CD4-positive, alpha-beta T cell (primary cell): Measurements from ENCODE around the gene GZMB. TPM values are rescaled to one million over a fixed set of nuclear protein-coding genes. Genes with fewer than 3 reads are reported as not detected.

ENCODE experiments used
- ATAC-seq: fragments of 200-7000 bp; cut with Tn5 transposase; one replicate; pipeline ENCODE4 v1.10.0; 2022; ENCODE audit warnings: mild to moderate bottlenecking; ENCODE audit not compliant: poor library complexity
- CTCF ChIA-PET: fragments of 350-600 bp; sonication (Branson Sonifier 250); formaldehyde crosslinking; loops from one replicate; lab custom pipeline; 2021; ENCODE audit warnings: antibody characterized with exemption, inconsistent platforms; lab: Charles Lee
- POLR2A ChIA-PET: fragments of 350-600 bp; sonication (Branson Sonifier 250); formaldehyde crosslinking; loops from one replicate; lab custom pipeline; 2021; ENCODE audit warnings: antibody characterized with exemption, inconsistent platforms; lab: Charles Lee
- DNase-seq, 14 experiments: peaks; one replicate each; pipeline ENCODE4 v3.0.0-alpha.2; 2013 to 2020; ENCODE audit warnings: mixed read lengths in 2 of 14
- H3K27ac ChIP-seq, 2 donors: one replicate each; pipeline versions ENCODE4 v1.5.1 to v1.7.0; 2013; ENCODE audit warnings: low read length in 2 of 2, low read depth in 1 of 2, mild to moderate bottlenecking in 1 of 2
- H3K27me3 ChIP-seq, 2 experiments: 1 replicate in 1 of 2; 2 replicates in 1 of 2; pipeline versions ENCODE4 v1.6.1 to v1.7.0; 2013; ENCODE audit warnings: low read length in 2 of 2, control low read depth in 1 of 2, mild to moderate bottlenecking in 1 of 2, moderate library complexity in 1 of 2; ENCODE audit not compliant: insufficient read depth in 2 of 2, control insufficient read depth in 1 of 2
- H3K36me3 ChIP-seq: one replicate; pipeline ENCODE4 v1.6.1; 2013; ENCODE audit warnings: low read length, control low read depth; ENCODE audit not compliant: insufficient read depth
- H3K4me1 ChIP-seq: one replicate; pipeline ENCODE4 v1.6.1; 2013; ENCODE audit warnings: low read length, control low read depth; ENCODE audit not compliant: insufficient read depth
- H3K4me3 ChIP-seq: one replicate; pipeline ENCODE4 v1.5.1; 2013; ENCODE audit warnings: mild to moderate bottlenecking, low read length, moderate library complexity
- H3K9me3 ChIP-seq, 2 experiments: 1 replicate in 1 of 2; 2 replicates in 1 of 2; pipeline versions ENCODE4 v1.6.1 to v1.7.0; 2013; ENCODE audit warnings: low read length in 2 of 2, mild to moderate bottlenecking in 2 of 2, control low read depth in 1 of 2, moderate library complexity in 1 of 2; ENCODE audit not compliant: control insufficient read depth in 1 of 2, insufficient read depth in 1 of 2
- H3K27ac Mint-ChIP-seq: one replicate; pipeline ENCODE4 v1.8.0; 2020; ENCODE audit warnings: mixed read lengths
- H3K27me3 Mint-ChIP-seq: one replicate; pipeline ENCODE4 v1.8.0; 2021; ENCODE audit warnings: mixed read lengths
- H3K36me3 Mint-ChIP-seq: one replicate; pipeline ENCODE4 v1.8.0; 2021; ENCODE audit warnings: low read depth, mixed read lengths
- H3K4me1 Mint-ChIP-seq: one replicate; pipeline ENCODE4 v1.8.0; 2021; ENCODE audit warnings: low read depth, mixed read lengths
- H3K4me3 Mint-ChIP-seq: one replicate; pipeline ENCODE4 v1.8.0; 2020; ENCODE audit warnings: mild to moderate bottlenecking, mixed read lengths
- H3K9me3 Mint-ChIP-seq: one replicate; pipeline ENCODE4 v1.8.0; 2020; ENCODE audit warnings: mixed read lengths
- intact Hi-C, 2 experiments: fragments of 100-400 bp; cut with DNase I in 1 of 2; cut with micrococcal nuclease in 1 of 2; formaldehyde crosslinking; loops; one replicate each; pipeline versions ENCODE4 v1.15.1 to v1.9.0; 2023 to 2025; cut with DNase I, micrococcal nuclease
- total RNA-seq, 174 experiments: library from RNA in 2 of 174; stranded (reverse) in 2 of 174; gene quantifications; one replicate each; pipeline ENCODE4 v1.2.3 and lab custom pipeline; 2021 to 2026
- TF ChIP-seq, protein P1 (sequence below): fragments of 200-600 bp; IDR thresholded peaks from one replicate; pipeline ENCODE4 v1.8.0; 2022; ENCODE audit warnings: antibody characterized with exemption, mild to moderate bottlenecking

The GZMB gene
- total RNA-seq, 2 experiments from 2014 or later = 2.4 to 2.9 TPM

DNA sequence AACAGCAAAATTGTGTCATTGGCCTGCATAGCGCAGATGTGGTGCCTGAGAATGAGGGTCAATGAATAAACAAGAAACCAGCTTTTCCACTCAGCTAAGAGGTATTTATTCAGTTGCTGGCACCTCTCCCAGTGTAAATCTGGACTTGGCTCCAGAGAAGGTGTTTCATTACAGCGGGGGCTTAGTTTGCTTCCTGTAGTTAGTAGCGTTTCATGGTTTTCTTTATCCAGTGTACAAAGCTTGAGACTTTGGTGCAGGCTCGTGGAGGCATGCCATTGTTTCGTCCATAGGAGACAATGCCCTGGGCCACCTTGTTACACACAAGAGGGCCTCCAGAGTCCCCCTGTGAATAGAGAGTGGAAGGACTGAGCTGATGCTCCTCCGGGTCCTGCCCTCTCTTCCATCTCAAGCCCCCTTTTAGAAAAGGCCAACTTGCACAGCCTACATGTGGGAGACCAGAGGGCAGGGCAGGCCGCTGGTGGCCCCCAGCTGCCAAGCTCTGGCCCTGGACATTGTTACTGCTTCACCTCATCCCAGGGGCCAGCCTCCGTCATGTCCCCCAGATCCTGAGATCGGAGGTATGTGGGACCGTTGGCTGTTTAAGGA is 3.0 kb downstream of the GZMB start:
- H3K4me3 Mint-ChIP-seq = no peak overlapping the region

DNA sequence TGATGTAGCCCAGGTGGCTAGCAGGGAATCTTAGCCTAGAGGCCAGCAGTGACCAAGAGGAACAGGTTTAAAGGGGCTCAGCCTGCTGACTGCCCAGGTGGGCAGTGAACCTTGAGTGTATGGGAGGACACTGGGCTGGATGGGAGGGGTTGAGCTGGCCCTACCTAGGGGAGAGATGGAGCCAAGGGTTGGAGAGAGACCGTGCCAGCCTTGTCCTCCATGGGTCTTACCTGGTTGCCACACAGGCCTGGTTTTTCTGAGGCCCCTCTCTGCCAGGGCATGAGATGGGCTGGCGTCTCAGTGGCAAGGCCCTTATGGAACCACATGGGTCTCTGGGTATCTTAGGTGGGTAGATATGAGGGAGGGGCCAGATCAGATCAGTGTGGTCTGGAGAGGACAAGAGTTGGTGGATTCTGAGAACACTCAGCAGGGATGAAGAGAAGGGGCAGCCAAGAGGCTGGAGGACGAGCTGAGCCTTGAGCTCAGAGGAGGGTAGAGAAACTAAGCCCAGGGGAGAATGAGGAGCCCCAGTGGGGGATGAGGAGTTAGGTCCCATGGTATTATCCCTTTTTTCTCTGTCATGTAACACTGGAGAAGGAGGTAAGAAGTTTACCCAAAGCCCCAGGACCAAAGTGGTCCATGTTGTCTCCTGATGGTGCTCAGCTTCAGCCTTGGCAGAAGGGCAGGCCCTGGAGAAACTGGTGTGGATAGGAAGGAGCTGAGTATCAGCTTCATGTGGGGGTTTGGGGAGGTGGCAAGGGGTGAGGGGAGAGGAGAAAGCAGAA is 3.7 kb downstream of the GZMB start:
- no peak for ATAC-seq
- ChIA-PET CTCF (no interaction called here), POLR2A (no interaction called here)
- DNase-seq = no peak
- Mint-ChIP-seq H3K27me3 (no peaks in the 10 kb centered on the region), H3K27ac (no peak overlapping the region), H3K36me3 (no peaks in the 10 kb centered on the region), H3K9me3 (no peaks in the 10 kb centered on the region), H3K4me1 (no peaks in the 10 kb centered on the region), H3K4me3 (no peak overlapping the region)
- no peak overlapping the region for H3K4me3 ChIP-seq
- H3K27ac ChIP-seq = no peak overlapping the region
- H3K36me3 ChIP-seq = no peaks in the 10 kb centered on the region
- no peaks in the 10 kb centered on the region for H3K9me3 ChIP-seq
- H3K4me1 ChIP-seq = no peaks in the 10 kb centered on the region
- H3K27me3 ChIP-seq = peaks cover 0 to 2% of the 10 kb centered on the region in 2 experiments
- TF ChIP-seq, protein P1, sequence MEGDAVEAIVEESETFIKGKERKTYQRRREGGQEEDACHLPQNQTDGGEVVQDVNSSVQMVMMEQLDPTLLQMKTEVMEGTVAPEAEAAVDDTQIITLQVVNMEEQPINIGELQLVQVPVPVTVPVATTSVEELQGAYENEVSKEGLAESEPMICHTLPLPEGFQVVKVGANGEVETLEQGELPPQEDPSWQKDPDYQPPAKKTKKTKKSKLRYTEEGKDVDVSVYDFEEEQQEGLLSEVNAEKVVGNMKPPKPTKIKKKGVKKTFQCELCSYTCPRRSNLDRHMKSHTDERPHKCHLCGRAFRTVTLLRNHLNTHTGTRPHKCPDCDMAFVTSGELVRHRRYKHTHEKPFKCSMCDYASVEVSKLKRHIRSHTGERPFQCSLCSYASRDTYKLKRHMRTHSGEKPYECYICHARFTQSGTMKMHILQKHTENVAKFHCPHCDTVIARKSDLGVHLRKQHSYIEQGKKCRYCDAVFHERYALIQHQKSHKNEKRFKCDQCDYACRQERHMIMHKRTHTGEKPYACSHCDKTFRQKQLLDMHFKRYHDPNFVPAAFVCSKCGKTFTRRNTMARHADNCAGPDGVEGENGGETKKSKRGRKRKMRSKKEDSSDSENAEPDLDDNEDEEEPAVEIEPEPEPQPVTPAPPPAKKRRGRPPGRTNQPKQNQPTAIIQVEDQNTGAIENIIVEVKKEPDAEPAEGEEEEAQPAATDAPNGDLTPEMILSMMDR = no peak
- intact Hi-C loops = no loop called here

More for the DNA sequence above, 3.0 kb downstream of the GZMB start:
- no peak overlapping the region for H3K27ac Mint-ChIP-seq
- no peaks in the 10 kb centered on the region for H3K9me3 ChIP-seq
- H3K36me3 Mint-ChIP-seq = no peaks in the 10 kb centered on the region
- TF ChIP-seq, protein P1 = no peak
- no peaks in the 10 kb centered on the region for H3K27me3 Mint-ChIP-seq
- H3K27me3 ChIP-seq = peaks cover 0 to 2% of the 10 kb centered on the region in 2 experiments
- H3K27ac ChIP-seq = no peak overlapping the region
- DNase-seq (no peak), ATAC-seq (no peak)
- no peaks in the 10 kb centered on the region for H3K36me3 ChIP-seq
- intact Hi-C loops = no loop called here
- no peaks in the 10 kb centered on the region for H3K4me1 Mint-ChIP-seq
- CTCF ChIA-PET = no interaction called here
- H3K4me3 ChIP-seq = no peak overlapping the region
- H3K9me3 Mint-ChIP-seq = no peaks in the 10 kb centered on the region
- POLR2A ChIA-PET = no interaction called here
- no peaks in the 10 kb centered on the region for H3K4me1 ChIP-seq

DNA sequence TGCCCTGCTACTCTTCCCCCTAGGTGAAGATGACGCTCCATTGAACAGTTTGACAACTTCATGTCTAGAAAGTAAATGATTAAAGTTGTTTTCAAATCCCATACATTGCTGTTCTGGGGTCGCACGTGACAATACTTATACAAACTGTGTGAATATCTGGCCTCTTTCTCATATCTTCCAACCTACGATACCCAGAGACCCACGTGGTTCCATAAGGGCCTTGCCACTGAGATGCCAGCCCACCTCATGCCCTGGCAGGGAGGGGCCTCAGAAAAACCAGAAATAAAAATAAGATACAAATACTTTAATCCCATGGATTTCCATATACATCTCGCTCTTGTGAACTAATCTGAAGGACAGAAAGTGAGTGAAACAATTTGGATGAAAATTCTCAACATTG is 4.5 kb downstream of the GZMB start:
- no peaks in the 10 kb centered on the region for H3K27me3 Mint-ChIP-seq
- H3K4me3 Mint-ChIP-seq = no peak overlapping the region
- H3K36me3 Mint-ChIP-seq = no peaks in the 10 kb centered on the region
- no peaks in the 10 kb centered on the region for H3K4me1 Mint-ChIP-seq
- intact Hi-C loops = no loop called here
- no peak overlapping the region for H3K27ac ChIP-seq
- peaks cover 0 to 2% of the 10 kb centered on the region in 2 experiments for H3K27me3 ChIP-seq
- H3K4me3 ChIP-seq = no peak overlapping the region
- TF ChIP-seq, protein P1 = no peak
- ATAC-seq (no peak), DNase-seq (no peak)
- POLR2A ChIA-PET = no interaction called here
- H3K9me3 ChIP-seq = no peaks in the 10 kb centered on the region
- H3K9me3 Mint-ChIP-seq = no peaks in the 10 kb centered on the region
- CTCF ChIA-PET = no interaction called here
- no peaks in the 10 kb centered on the region for H3K36me3 ChIP-seq
- no peak overlapping the region for H3K27ac Mint-ChIP-seq
- no peaks in the 10 kb centered on the region for H3K4me1 ChIP-seq
